H1 (cell line): ENCODE measurements around the gene MYO3A. TPM values are rescaled to one million over a fixed set of nuclear protein-coding genes. Genes with fewer than 3 reads are reported as not detected.

Experiments
- CTCF ChIA-PET: fragments of 300-600 bp; sonication (Branson Sonifier 250); formaldehyde crosslinking; loops from one replicate; lab custom pipeline; 2021; ENCODE audit not compliant: partially characterized antibody; lab: Charles Lee
- POLR2A ChIA-PET: fragments of 300-600 bp; sonication (Branson Sonifier 250); formaldehyde crosslinking; loops from one replicate; lab custom pipeline; 2021; ENCODE audit warnings: inconsistent platforms; ENCODE audit not compliant: partially characterized antibody; lab: Charles Lee
- DNase-seq, 2 experiments: peaks; one replicate each; pipeline versions ENCODE4 v3.0.0 to v3.0.0-alpha.2; 2010 to 2022; ENCODE audit warnings: low spot score in 2 of 2, low read depth in 1 of 2, mixed read lengths in 1 of 2
- FAIRE-seq: peaks from 2 replicates; lab custom pipeline; 2011; peaks lifted over from hg19 to GRCh38; lab: Jason Lieb, UNC
- H2AFZ ChIP-seq: 2 replicates; pipeline ENCODE4 v1.8.1; 2012; ENCODE audit warnings: low read length, inconsistent platforms
- H2AK5ac ChIP-seq: 2 replicates; pipeline ENCODE4 v1.6.1; 2013; ENCODE audit warnings: low read depth, low read length
- H2BK120ac ChIP-seq: replicated peaks from 2 replicates; pipeline ENCODE3; 2013; ENCODE audit warnings: low read depth, low read length, inconsistent platforms
- H2BK12ac ChIP-seq: 2 replicates; pipeline ENCODE4 v1.6.1; 2013; ENCODE audit warnings: low read depth, low read length
- H2BK15ac ChIP-seq: 2 replicates; pipeline ENCODE4 v1.6.1; 2013; ENCODE audit warnings: low read length
- H2BK20ac ChIP-seq: 2 replicates; pipeline ENCODE4 v1.6.1; 2013; ENCODE audit warnings: low read length
- H2BK5ac ChIP-seq: 2 replicates; pipeline ENCODE4 v1.6.1; 2013; ENCODE audit warnings: low read depth, low read length
- H3K14ac ChIP-seq: 2 replicates; pipeline ENCODE4 v1.6.1; 2013; ENCODE audit warnings: inconsistent platforms; ENCODE audit not compliant: insufficient read length
- H3K18ac ChIP-seq: 2 replicates; pipeline ENCODE4 v1.6.1; 2013; ENCODE audit warnings: low read length; ENCODE audit errors: extremely low read depth
- H3K23ac ChIP-seq: 2 replicates; pipeline ENCODE4 v1.6.1; 2013; ENCODE audit warnings: inconsistent platforms; ENCODE audit not compliant: insufficient read length
- H3K23me2 ChIP-seq: 2 replicates; pipeline ENCODE4 v1.6.1; 2013; ENCODE audit warnings: low read depth, low read length
- H3K27ac ChIP-seq: 2 replicates; pipeline ENCODE4 v1.6.1; 2011; ENCODE audit warnings: low read depth, low read length, inconsistent platforms
- H3K27me3 ChIP-seq, 4 experiments: replicated peaks in 1 of 4; 1 replicate in 1 of 4; 2 replicates in 3 of 4; pipeline versions ENCODE4 v1.6.1 to v1.8.1; 2011 to 2013; ENCODE audit warnings: low read length in 3 of 4, mild to moderate bottlenecking in 3 of 4, inconsistent platforms in 2 of 4, mixed read lengths in 2 of 4, moderate library complexity in 1 of 4; ENCODE audit not compliant: control insufficient read depth in 3 of 4, insufficient read depth in 3 of 4; ENCODE audit errors: extremely low read depth in 1 of 4
- H3K36me3 ChIP-seq, 4 experiments: 2 replicates each; pipeline versions ENCODE4 v1.6.1 to v1.8.1; 2011 to 2013; ENCODE audit warnings: mild to moderate bottlenecking in 4 of 4, low read length in 3 of 4, moderate library complexity in 2 of 4, control low read depth in 1 of 4, inconsistent platforms in 1 of 4; ENCODE audit not compliant: insufficient read depth in 4 of 4, control insufficient read depth in 2 of 4
- H3K4ac ChIP-seq: replicated peaks from 2 replicates; pipeline ENCODE3; 2013; ENCODE audit warnings: low read length, low read depth, mixed read lengths, inconsistent platforms; ENCODE audit not compliant: insufficient read length
- H3K4me1 ChIP-seq, 4 experiments: replicated peaks in 1 of 4; 1 replicate in 1 of 4; 2 replicates in 3 of 4; pipeline versions ENCODE4 v1.6.1 to v1.8.1; 2011 to 2013; ENCODE audit warnings: low read length in 3 of 4, inconsistent platforms in 2 of 4, mixed read lengths in 1 of 4; ENCODE audit not compliant: insufficient read depth in 4 of 4, control insufficient read depth in 3 of 4
- H3K4me2 ChIP-seq, 2 experiments: 2 replicates each; pipeline versions ENCODE4 v1.6.1 to v1.8.1; 2011 to 2013; ENCODE audit warnings: low read depth in 2 of 2, low read length in 2 of 2, control low read depth in 1 of 2, inconsistent platforms in 1 of 2, mild to moderate bottlenecking in 1 of 2; ENCODE audit not compliant: insufficient read depth in 1 of 2
- H3K4me3 ChIP-seq, 4 experiments: fragments of 200-600, 300-600 bp in 1 of 4; sonication (generic), shearing (Covaris generic), sonication (Bioruptor Twin) in 1 of 4; 2 replicates each; pipeline versions ENCODE4 v1.5.1 to v1.8.1; 2011 to 2016; ENCODE audit warnings: low read length in 4 of 4, low read depth in 3 of 4, control low read depth in 2 of 4, inconsistent platforms in 2 of 4, mild to moderate bottlenecking in 2 of 4, mixed read lengths in 1 of 4, moderate library complexity in 1 of 4; ENCODE audit not compliant: insufficient read depth in 2 of 4; ENCODE audit errors: extremely low read depth in 1 of 4
- H3K56ac ChIP-seq: replicated peaks from 2 replicates; pipeline ENCODE3; 2013; ENCODE audit warnings: low read depth, mild to moderate bottlenecking, mixed read lengths, low read length, inconsistent platforms; ENCODE audit not compliant: insufficient read length
- H3K79me1 ChIP-seq: 2 replicates; pipeline ENCODE4 v1.6.1; 2013; ENCODE audit warnings: low read depth, low read length, control low read depth
- H3K79me2 ChIP-seq, 2 experiments: 2 replicates each; pipeline versions ENCODE4 v1.6.1 to v1.8.1; 2012 to 2013; ENCODE audit warnings: low read length in 2 of 2, mild to moderate bottlenecking in 2 of 2, inconsistent platforms in 1 of 2; ENCODE audit not compliant: insufficient read depth in 2 of 2, control insufficient read depth in 1 of 2
- H3K9ac ChIP-seq, 4 experiments: replicated peaks in 1 of 4; 1 replicate in 1 of 4; 2 replicates in 3 of 4; pipeline versions ENCODE4 v1.6.1 to v1.8.1; 2011 to 2013; ENCODE audit warnings: low read depth in 3 of 4, low read length in 3 of 4, control low read depth in 2 of 4, mild to moderate bottlenecking in 2 of 4, moderate library complexity in 2 of 4, inconsistent platforms in 1 of 4; ENCODE audit errors: extremely low read depth in 1 of 4
- H3K9me3 ChIP-seq, 2 experiments: 2 replicates each; pipeline versions ENCODE4 v1.6.1 to v1.8.1; 2012 to 2013; ENCODE audit warnings: mild to moderate bottlenecking in 2 of 2, moderate library complexity in 2 of 2, control low read depth in 1 of 2, inconsistent platforms in 1 of 2, low read depth in 1 of 2, low read length in 1 of 2, mixed read lengths in 1 of 2; ENCODE audit not compliant: insufficient read depth in 2 of 2
- H4K20me1 ChIP-seq, 2 experiments: replicated peaks in 1 of 2; 2 replicates each; pipeline versions ENCODE3 to v1.8.1; 2011 to 2013; ENCODE audit warnings: inconsistent platforms in 2 of 2, low read length in 2 of 2, mild to moderate bottlenecking in 1 of 2; ENCODE audit not compliant: insufficient read depth in 2 of 2, control insufficient read depth in 1 of 2
- H4K5ac ChIP-seq: 2 replicates; pipeline ENCODE4 v1.6.1; 2013; ENCODE audit warnings: low read length, low read depth, mixed read lengths, inconsistent platforms; ENCODE audit not compliant: insufficient read length
- H4K8ac ChIP-seq: 2 replicates; pipeline ENCODE4 v1.8.0; 2013; ENCODE audit warnings: mild to moderate bottlenecking, moderate library complexity, low read length, inconsistent platforms; ENCODE audit not compliant: insufficient read depth; ENCODE audit errors: extremely low read depth
- H4K91ac ChIP-seq: replicated peaks from 2 replicates; pipeline ENCODE3; 2013; ENCODE audit warnings: low read length, mixed read lengths, inconsistent platforms; ENCODE audit not compliant: insufficient read length
- ATF2 ChIP-seq: IDR thresholded peaks from 2 replicates; pipeline ENCODE4 v1.6.1; 2012; ENCODE audit warnings: low read length, inconsistent platforms
- BCL11A ChIP-seq, 2 experiments: IDR thresholded peaks; one replicate each; pipeline ENCODE4 v1.6.1; 2011; ENCODE audit warnings: low read depth in 2 of 2, low read length in 2 of 2, mild to moderate bottlenecking in 2 of 2
- CHD1 ChIP-seq: IDR thresholded peaks from 2 replicates; pipeline ENCODE4 v1.6.1; 2012; ENCODE audit warnings: low read depth, low read length, improper control_type of control experiment
- CHD2 ChIP-seq: IDR thresholded peaks from 2 replicates; pipeline ENCODE4 v1.6.1; 2012; ENCODE audit warnings: low read length, improper control_type of control experiment
- CTBP2 ChIP-seq: IDR thresholded peaks from 2 replicates; pipeline ENCODE4 v1.7.0; 2011; ENCODE audit warnings: borderline replicate concordance, mild to moderate bottlenecking, moderate library complexity, mixed read lengths, low read length; ENCODE audit not compliant: insufficient read depth, insufficient read length
- FOSL1 ChIP-seq: IDR thresholded peaks from 2 replicates; pipeline ENCODE4 v1.6.1; 2011; ENCODE audit warnings: mild to moderate bottlenecking, low read depth, low read length, moderate library complexity; ENCODE audit not compliant: insufficient read depth
- GABPA ChIP-seq: IDR thresholded peaks from 2 replicates; pipeline ENCODE4 v1.6.1; 2011; ENCODE audit warnings: mild to moderate bottlenecking, low read length, moderate library complexity, borderline replicate concordance; ENCODE audit not compliant: insufficient read depth
- JUN ChIP-seq: IDR thresholded peaks from 2 replicates; pipeline ENCODE4 v1.6.1; 2011; ENCODE audit warnings: low read depth, mild to moderate bottlenecking, improper control_type of control experiment, low read length
- KDM5A ChIP-seq: fragments of 200-600 bp; IDR thresholded peaks from 2 replicates; pipeline ENCODE4 v1.7.1; 2012; ENCODE audit warnings: mild to moderate bottlenecking, low read length, inconsistent platforms, mixed read lengths
- RBBP5 ChIP-seq: IDR thresholded peaks from 2 replicates; pipeline ENCODE4 v1.7.1; 2012; ENCODE audit warnings: low read depth, mild to moderate bottlenecking, inconsistent platforms, low read length, moderate library complexity, borderline replicate concordance
- RNF2 ChIP-seq: fragments of 200-900, 300-1000 bp; sonication (generic); IDR thresholded peaks from 2 replicates; pipeline ENCODE4 v1.7.1; 2016; ENCODE audit warnings: borderline replicate concordance, low read depth, mild to moderate bottlenecking, antibody characterized with exemption, low read length; ENCODE audit not compliant: poor library complexity, severe bottlenecking; ENCODE audit errors: missing control alignments
- TBP ChIP-seq: IDR thresholded peaks from 2 replicates; pipeline ENCODE4 v1.6.1; 2011; ENCODE audit warnings: low read depth, low read length, improper control_type of control experiment
- TEAD4 ChIP-seq: IDR thresholded peaks from 2 replicates; pipeline ENCODE4 v1.6.1; 2012; ENCODE audit warnings: low read depth, low read length, inconsistent platforms, mixed read lengths
- WGBS, 2 experiments: shearing (Covaris generic) in 1 of 2; methylation state at CpG; one replicate each; pipeline versions ENCODE4 v1.1.6 to v1.1.7; 2013 to 2015; ENCODE audit warnings: low lambda C conversion rate in 2 of 2, mixed read lengths in 2 of 2, inconsistent platforms in 1 of 2, low coverage in 1 of 2, missing lambda C conversion rate in 1 of 2; ENCODE audit not compliant: insufficient replicate concordance in 2 of 2, insufficient coverage in 1 of 2, insufficient read length in 1 of 2; ENCODE audit errors: extremely low coverage in 1 of 2, missing lambda C conversion rate in 1 of 2; 5-methylcytosine and 5-hydroxymethylcytosine counted together
- polyA plus RNA-seq, 7 experiments: library from polyadenylated mRNA; depleted of rRNA in 3 of 7; stranded (reverse) in 5 of 7; unstranded in 2 of 7; fragments of >200 nt in 5 of 7; fragments of 200-250 nt in 2 of 7; gene quantifications; 1 replicate in 5 of 7; 2 replicates in 1 of 7; 4 replicates in 1 of 7; pipeline versions ENCODE4 v1.2.1 to v1.2.3, GENCODE V29; 2011 to 2013; ENCODE audit warnings: missing spikeins in 2 of 7, mixed read lengths in 2 of 7
- total RNA-seq: library from RNA; stranded (reverse); fragmentation: NEBNext Ultra II Directional; extraction: Animal tissue kit (Norgen Biotek cat#: 25700); gene quantifications from 2 replicates; pipeline ENCODE4 v1.2.1, GENCODE V29; 2021

MYO3A gene
- total and polyA plus RNA-seq, 2 of the 8 experiments (the other 6 are each of a cell fraction or from before 2014, with no cell fraction given): 3.9 to 5.3 TPM

GRCh38 chr10:26067680-26068079 is 133.7 kb downstream of the MYO3A start:
- no peak for DNase-seq
- no peak overlapping the region for H4K91ac ChIP-seq
- no peak overlapping the region for H2BK5ac ChIP-seq
- 83% methylated on average over 1 of the region's 1 CpG; no CpG with 5 or more reads in 1 of the 2 experiments for WGBS, 2 experiments
- no peaks in the 10 kb centered on the region for H3K9me3 ChIP-seq
- no peak overlapping the region for H3K23ac ChIP-seq
- no peak overlapping the region for H2BK20ac ChIP-seq
- H3K4ac ChIP-seq: no peak overlapping the region
- H3K18ac ChIP-seq: no peak overlapping the region
- H3K23me2 ChIP-seq: no peaks in the 10 kb centered on the region
- H2AK5ac ChIP-seq: no peak overlapping the region
- H3K56ac ChIP-seq: no peak overlapping the region
- H2BK12ac ChIP-seq: no peak overlapping the region
- ChIA-PET CTCF (no interaction called here), POLR2A (no interaction called here)
- H3K27me3 ChIP-seq: no peaks in the 10 kb centered on the region
- H2AFZ ChIP-seq: no peak overlapping the region
- no peak overlapping the region for H2BK120ac ChIP-seq
- H2BK15ac ChIP-seq: no peak overlapping the region
- H3K36me3 ChIP-seq: no peaks in the 10 kb centered on the region
- H4K5ac ChIP-seq: no peak overlapping the region
- no peak overlapping the region for H3K27ac ChIP-seq
- H3K79me2 ChIP-seq: no peaks in the 10 kb centered on the region
- no peaks in the 10 kb centered on the region for H4K20me1 ChIP-seq
- H3K4me3 ChIP-seq: no peak overlapping the region
- H3K9ac ChIP-seq: no peak overlapping the region
- no peaks in the 10 kb centered on the region for H3K79me1 ChIP-seq
- no peak overlapping the region for H3K4me2 ChIP-seq
- FAIRE-seq: no peak
- H3K14ac ChIP-seq: no peak overlapping the region
- no peak overlapping the region for H4K8ac ChIP-seq
- H3K4me1 ChIP-seq: no peaks in the 10 kb centered on the region
- TF ChIP-seq CTBP2 (no peak), RBBP5 (no peak), TEAD4 (no peak), GABPA (no peak), FOSL1 (no peak), BCL11A (IDR thresholded peaks at IDR 0.05; ENCODE audit: low read depth in 2 of 2, low read length in 2 of 2) (no peak), RNF2 (no peak), KDM5A (no peak), JUN (no peak), CHD2 (no peak), ATF2 (no peak), CHD1 (no peak), TBP (no peak)
